Vagina (tissue), 2 donors: ENCODE data around the gene ATP2C2. TPM values are rescaled to one million over a fixed set of nuclear protein-coding genes. Genes with fewer than 3 reads are reported as not detected.

Experiments used
- DNase-seq, 2 donors: peaks; one replicate each; pipeline ENCODE4 v3.0.0-alpha.2; 2017; ENCODE audit errors: extremely low spot score in 2 of 2
- H3K27ac ChIP-seq: fragments of 200-600 bp; sonication (generic); one replicate; pipeline ENCODE4 v1.5.1; 2019
- H3K27me3 ChIP-seq: fragments of 200-600 bp; sonication (generic); one replicate; pipeline ENCODE4 v1.5.1; 2019
- H3K36me3 ChIP-seq, 2 donors: fragments of 200-600 bp; sonication (generic); one replicate each; pipeline ENCODE4 v1.5.1; 2017 to 2019
- H3K4me1 ChIP-seq: fragments of 200-600 bp; sonication (generic); one replicate; pipeline ENCODE4 v1.5.1; 2019
- H3K4me3 ChIP-seq, 2 donors: fragments of 200-600 bp; sonication (generic); 1 replicate in 1 of 2; 2 replicates in 1 of 2; pipeline ENCODE4 v1.5.1; 2016 to 2019
- H3K9me3 ChIP-seq: fragments of 200-600 bp; sonication (generic); one replicate; pipeline ENCODE4 v1.5.1; 2019
- CTCF ChIP-seq, 3 experiments: fragments of 450-650 bp in 2 of 3; fragments of 200-600 bp in 1 of 3; sonication (generic) in 1 of 3; IDR thresholded peaks; one replicate each; pipeline ENCODE4 v1.5.1; 2017 to 2019; ENCODE audit warnings: antibody characterized with exemption in 3 of 3, mild to moderate bottlenecking in 2 of 3, moderate library complexity in 2 of 3
- POLR2A ChIP-seq, 2 donors: fragments of 450-650 bp; IDR thresholded peaks; one replicate each; pipeline ENCODE4 v1.6.1; 2017; ENCODE audit warnings: antibody characterized with exemption in 2 of 2, mild to moderate bottlenecking in 2 of 2, moderate library complexity in 2 of 2
- POLR2AphosphoS5 ChIP-seq, 2 donors: sonication (generic); formaldehyde crosslinking; IDR thresholded peaks; one replicate each; pipeline ENCODE4 v1.9.0; 2017; ENCODE audit warnings: antibody characterized with exemption in 2 of 2, mild to moderate bottlenecking in 2 of 2, low read depth in 1 of 2; ENCODE audit not compliant: insufficient read depth in 1 of 2
- intact Hi-C: fragments of 100-400 bp; cut with DNase I; formaldehyde crosslinking; loops from one replicate; pipeline ENCODE4 v1.15.1; 2023
- total RNA-seq: library from RNA; depleted of rRNA; stranded (reverse); fragments of >200 nt; gene quantifications from one replicate; pipeline ENCODE4 v1.2.3, GENCODE V29; 2016

Gene ATP2C2
- total RNA-seq, 1 donor from 2014 or later: 35.1 TPM

- no peak overlapping the region for H3K4me3 ChIP-seq
- H3K36me3 ChIP-seq: no peaks in the 10 kb centered on the region
- no peak for TF ChIP-seq POLR2AphosphoS5 (IDR thresholded peaks at IDR 0.05; ENCODE audit: insufficient read depth in 1 of 2, low read depth in 1 of 2)
- TF ChIP-seq CTCF (IDR thresholded peaks at IDR 0.05): no peak
- no peak for TF ChIP-seq POLR2A (IDR thresholded peaks at IDR 0.05)
- intact Hi-C loops: no loop called here
- H3K27ac ChIP-seq: no peak overlapping the region
- no peaks in the 10 kb centered on the region for H3K9me3 ChIP-seq
- no peak for DNase-seq
- no peaks in the 10 kb centered on the region for H3K27me3 ChIP-seq
- H3K4me1 ChIP-seq: no peaks in the 10 kb centered on the region
These were observed 39.3 kb upstream of the ATP2C2 start for GRCh38 chr16:84329016-84329415.

- no peak for DNase-seq
- intact Hi-C loops: no loop called here
- no peak overlapping the region for H3K27ac ChIP-seq
- no peaks in the 10 kb centered on the region for H3K27me3 ChIP-seq
- no peaks in the 10 kb centered on the region for H3K9me3 ChIP-seq
- H3K4me3 ChIP-seq: no peak overlapping the region
- TF ChIP-seq CTCF (IDR thresholded peaks at IDR 0.05): no peak
- no peak for TF ChIP-seq POLR2A (IDR thresholded peaks at IDR 0.05)
- TF ChIP-seq POLR2AphosphoS5 (IDR thresholded peaks at IDR 0.05; ENCODE audit: insufficient read depth in 1 of 2, low read depth in 1 of 2): no peak
- no peaks in the 10 kb centered on the region for H3K4me1 ChIP-seq
- no peaks in the 10 kb centered on the region for H3K36me3 ChIP-seq
These were observed 38.3 kb upstream of the ATP2C2 start for GRCh38 chr16:84329843-84330684.

- intact Hi-C loops: no loop called here
- H3K27ac ChIP-seq: no peak overlapping the region
- TF ChIP-seq POLR2AphosphoS5 (IDR thresholded peaks at IDR 0.05; ENCODE audit: insufficient read depth in 1 of 2, low read depth in 1 of 2): no peak
- no peak for TF ChIP-seq CTCF (IDR thresholded peaks at IDR 0.05)
- no peak for TF ChIP-seq POLR2A (IDR thresholded peaks at IDR 0.05)
- H3K36me3 ChIP-seq: no peaks in the 10 kb centered on the region
- DNase-seq: no peak
- no peaks in the 10 kb centered on the region for H3K4me1 ChIP-seq
- no peak overlapping the region for H3K4me3 ChIP-seq
- H3K27me3 ChIP-seq: no peaks in the 10 kb centered on the region
- H3K9me3 ChIP-seq: no peaks in the 10 kb centered on the region
These were observed 37.7 kb upstream of the ATP2C2 start for GRCh38 chr16:84330685-84331050.

- no peaks in the 10 kb centered on the region for H3K9me3 ChIP-seq
- H3K4me3 ChIP-seq: no peak overlapping the region
- no peaks in the 10 kb centered on the region for H3K4me1 ChIP-seq
- no peaks in the 10 kb centered on the region for H3K27me3 ChIP-seq
- intact Hi-C loops: no loop called here
- no peak for DNase-seq
- H3K36me3 ChIP-seq: no peaks in the 10 kb centered on the region
- TF ChIP-seq POLR2AphosphoS5 (IDR thresholded peaks at IDR 0.05; ENCODE audit: insufficient read depth in 1 of 2, low read depth in 1 of 2): no peak
- no peak for TF ChIP-seq CTCF (IDR thresholded peaks at IDR 0.05)
- TF ChIP-seq POLR2A (IDR thresholded peaks at IDR 0.05): no peak
- no peak overlapping the region for H3K27ac ChIP-seq
These were observed 36.1 kb upstream of the ATP2C2 start for GRCh38 chr16:84331998-84332780.
